ENCODE data around the gene HORMAD2.

Gene HORMAD2

GRCh38 chr22:30167296-30167695 is 87.0 kb downstream of the HORMAD2 start:
- no peak overlapping the region for H2AFZ ChIP-seq (ENCODE audit: low read length)
- no peak overlapping the region for H3K14ac ChIP-seq (ENCODE audit: low read length)
- H3K79me1 ChIP-seq (ENCODE audit: low read depth, low read length) = no peaks in the 10 kb centered on the region
- no peak overlapping the region for H2BK15ac ChIP-seq (ENCODE audit: low read length)
- H2AK5ac ChIP-seq (ENCODE audit: low read depth, low read length) = no peak overlapping the region
- no peak overlapping the region for H3K18ac ChIP-seq (ENCODE audit: low read length)
- H3K27ac ChIP-seq (replicated peaks; ENCODE audit: low read length) = no peak overlapping the region
- H3K4me2 ChIP-seq (ENCODE audit: insufficient read depth, low read length, poor library complexity, severe bottlenecking) = no peak overlapping the region
- no peaks in the 10 kb centered on the region for H3K36me3 ChIP-seq (replicated peaks in 1 of 2; ENCODE audit: control insufficient read depth in 2 of 2, insufficient read depth in 2 of 2, low read length in 2 of 2)
- no CpG with 5 or more reads among the region's 2 CpGs for WGBS, 2 donors (ENCODE audit: extremely low coverage in 2 of 2, insufficient read length in 2 of 2, insufficient replicate concordance in 1 of 2)
- H4K8ac ChIP-seq (ENCODE audit: low read depth, low read length) = no peak overlapping the region
- H2BK120ac ChIP-seq (ENCODE audit: low read depth, low read length) = no peak overlapping the region
- DNase-seq (ENCODE audit: low spot score) = no peak
- H2BK12ac ChIP-seq (ENCODE audit: low read length) = no peak overlapping the region
- no peak overlapping the region for H3K23ac ChIP-seq (ENCODE audit: low read depth, low read length, poor library complexity)
- no peaks in the 10 kb centered on the region for H3K4me1 ChIP-seq (ENCODE audit: control insufficient read depth in 2 of 2, insufficient read depth in 1 of 2, low read depth in 1 of 2, low read length in 2 of 2)
- no peaks in the 10 kb centered on the region for H3K9me3 ChIP-seq (replicated peaks in 1 of 2; ENCODE audit: control insufficient read depth in 2 of 2, insufficient read depth in 1 of 2, low read depth in 1 of 2, low read length in 2 of 2)
- peaks cover 0 to 37% (median 0%) of the 10 kb centered on the region in 3 experiments for H3K27me3 ChIP-seq (ENCODE audit: control insufficient read depth in 3 of 3, insufficient read depth in 3 of 3, low read depth in 1 of 3, low read length in 3 of 3)
- H2BK5ac ChIP-seq (ENCODE audit: low read length) = no peak overlapping the region
- H4K91ac ChIP-seq (ENCODE audit: low read depth, low read length, poor library complexity) = no peak overlapping the region
- H3K4me3 ChIP-seq (ENCODE audit: low read length in 2 of 2) = no peak overlapping the region
- H3K9ac ChIP-seq (ENCODE audit: low read depth, low read length, poor library complexity) = no peak overlapping the region
- no peak overlapping the region for H3K4ac ChIP-seq (ENCODE audit: low read length)

DNA sequence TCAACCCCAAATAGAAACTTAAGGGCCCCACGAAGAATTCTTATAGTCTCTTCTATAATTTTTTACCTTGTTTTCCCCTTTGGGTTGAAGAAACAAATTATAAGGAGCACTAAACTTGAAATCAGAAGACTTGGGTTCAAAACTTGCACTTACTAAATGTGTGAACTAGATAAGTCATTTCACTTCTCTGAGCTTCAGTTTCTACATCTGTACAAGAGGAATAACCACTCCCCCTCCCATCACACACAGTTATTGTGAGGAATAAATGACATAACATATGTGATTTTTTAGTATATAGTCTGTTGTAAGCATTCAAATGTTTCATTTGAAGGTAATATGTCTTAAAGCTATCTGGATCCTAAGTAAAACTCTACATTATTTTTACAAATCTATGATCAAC is 87.5 kb downstream of the HORMAD2 start:
- DNase-seq (ENCODE audit: low spot score) = no peak
- no peak overlapping the region for H2AK5ac ChIP-seq (ENCODE audit: low read depth, low read length)
- no peaks in the 10 kb centered on the region for H3K4me1 ChIP-seq (ENCODE audit: control insufficient read depth in 2 of 2, insufficient read depth in 1 of 2, low read depth in 1 of 2, low read length in 2 of 2)
- no peak overlapping the region for H4K8ac ChIP-seq (ENCODE audit: low read depth, low read length)
- H3K4me2 ChIP-seq (ENCODE audit: insufficient read depth, low read length, poor library complexity, severe bottlenecking) = no peak overlapping the region
- no CpG with 5 or more reads among the region's 1 CpG for WGBS, 2 donors (ENCODE audit: extremely low coverage in 2 of 2, insufficient read length in 2 of 2, insufficient replicate concordance in 1 of 2)
- no peak overlapping the region for H2BK120ac ChIP-seq (ENCODE audit: low read depth, low read length)
- no peak overlapping the region for H3K14ac ChIP-seq (ENCODE audit: low read length)
- H3K4ac ChIP-seq (ENCODE audit: low read length) = no peak overlapping the region
- no peak overlapping the region for H3K23ac ChIP-seq (ENCODE audit: low read depth, low read length, poor library complexity)
- H3K4me3 ChIP-seq (ENCODE audit: low read length in 2 of 2) = no peak overlapping the region
- peaks cover 0 to 37% (median 0%) of the 10 kb centered on the region in 3 experiments for H3K27me3 ChIP-seq (ENCODE audit: control insufficient read depth in 3 of 3, insufficient read depth in 3 of 3, low read depth in 1 of 3, low read length in 3 of 3)
- no peak overlapping the region for H2BK15ac ChIP-seq (ENCODE audit: low read length)
- no peak overlapping the region for H2BK12ac ChIP-seq (ENCODE audit: low read length)
- no peak overlapping the region for H4K91ac ChIP-seq (ENCODE audit: low read depth, low read length, poor library complexity)
- no peak overlapping the region for H3K9ac ChIP-seq (ENCODE audit: low read depth, low read length, poor library complexity)
- no peak overlapping the region for H3K27ac ChIP-seq (replicated peaks; ENCODE audit: low read length)
- no peaks in the 10 kb centered on the region for H3K36me3 ChIP-seq (replicated peaks in 1 of 2; ENCODE audit: control insufficient read depth in 2 of 2, insufficient read depth in 2 of 2, low read length in 2 of 2)
- H3K9me3 ChIP-seq (replicated peaks in 1 of 2; ENCODE audit: control insufficient read depth in 2 of 2, insufficient read depth in 1 of 2, low read depth in 1 of 2, low read length in 2 of 2) = no peaks in the 10 kb centered on the region
- no peak overlapping the region for H2AFZ ChIP-seq (ENCODE audit: low read length)
- H3K79me1 ChIP-seq (ENCODE audit: low read depth, low read length) = no peaks in the 10 kb centered on the region
- no peak overlapping the region for H3K18ac ChIP-seq (ENCODE audit: low read length)
- H2BK5ac ChIP-seq (ENCODE audit: low read length) = no peak overlapping the region

GRCh38 chr22:30169002-30169401 is 88.7 kb downstream of the HORMAD2 start:
- Histone ChIP-seq H3K27me3 (ENCODE audit: control insufficient read depth in 3 of 3, insufficient read depth in 3 of 3, low read depth in 1 of 3, low read length in 3 of 3) (peaks cover 0 to 43% (median 0%) of the 10 kb centered on the region in 3 experiments), H3K14ac (ENCODE audit: low read length) (no peak overlapping the region), H3K36me3 (replicated peaks in 1 of 2; ENCODE audit: control insufficient read depth in 2 of 2, insufficient read depth in 2 of 2, low read length in 2 of 2) (no peaks in the 10 kb centered on the region), H3K4ac (ENCODE audit: low read length) (no peak overlapping the region), H2BK5ac (ENCODE audit: low read length) (no peak overlapping the region), H2BK15ac (ENCODE audit: low read length) (no peak overlapping the region), H3K79me1 (ENCODE audit: low read depth, low read length) (no peaks in the 10 kb centered on the region), H2BK120ac (ENCODE audit: low read depth, low read length) (no peak overlapping the region), H3K4me3 (ENCODE audit: low read length in 2 of 2) (no peak overlapping the region), H4K8ac (ENCODE audit: low read depth, low read length) (no peak overlapping the region), H2AK5ac (ENCODE audit: low read depth, low read length) (no peak overlapping the region), H3K9me3 (replicated peaks in 1 of 2; ENCODE audit: control insufficient read depth in 2 of 2, insufficient read depth in 1 of 2, low read depth in 1 of 2, low read length in 2 of 2) (no peaks in the 10 kb centered on the region), H3K23ac (ENCODE audit: low read depth, low read length, poor library complexity) (no peak overlapping the region), H3K4me2 (ENCODE audit: insufficient read depth, low read length, poor library complexity, severe bottlenecking) (no peak overlapping the region), H3K27ac (replicated peaks; ENCODE audit: low read length) (no peak overlapping the region), H4K91ac (ENCODE audit: low read depth, low read length, poor library complexity) (no peak overlapping the region), H2AFZ (ENCODE audit: low read length) (no peak overlapping the region), H3K18ac (ENCODE audit: low read length) (no peak overlapping the region), H2BK12ac (ENCODE audit: low read length) (no peak overlapping the region), H3K9ac (ENCODE audit: low read depth, low read length, poor library complexity) (no peak overlapping the region), H3K4me1 (ENCODE audit: control insufficient read depth in 2 of 2, insufficient read depth in 1 of 2, low read depth in 1 of 2, low read length in 2 of 2) (no peaks in the 10 kb centered on the region)
- DNase-seq (ENCODE audit: low spot score) = no peak
- no CpG with 5 or more reads among the region's 1 CpG for WGBS, 2 donors (ENCODE audit: extremely low coverage in 2 of 2, insufficient read length in 2 of 2, insufficient replicate concordance in 1 of 2)

DNA sequence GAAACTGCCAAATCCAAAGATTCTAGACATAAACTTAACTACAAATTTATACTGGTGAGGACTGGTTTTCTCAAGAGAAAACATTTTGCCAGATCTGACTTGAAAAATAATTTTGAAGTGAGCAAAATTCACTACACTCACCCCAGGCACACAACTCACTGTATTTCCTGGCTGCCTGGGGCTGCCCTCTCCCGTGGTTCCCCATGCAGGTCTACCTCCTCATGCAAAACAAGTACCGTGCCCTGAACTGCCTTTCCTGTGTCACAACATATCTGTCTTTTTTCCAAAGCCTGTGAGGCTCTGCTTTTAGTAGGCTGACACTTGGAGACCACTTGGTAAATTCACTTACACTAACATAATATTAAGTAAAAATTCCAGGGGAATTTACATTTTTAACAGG is 89.9 kb downstream of the HORMAD2 start:
- H3K4me1 ChIP-seq (ENCODE audit: control insufficient read depth in 2 of 2, insufficient read depth in 1 of 2, low read depth in 1 of 2, low read length in 2 of 2) = no peaks in the 10 kb centered on the region
- WGBS, 2 donors (ENCODE audit: extremely low coverage in 2 of 2, insufficient read length in 2 of 2, insufficient replicate concordance in 1 of 2) = no CpG with 5 or more reads among the region's 2 CpGs
- no peak overlapping the region for H3K4me2 ChIP-seq (ENCODE audit: insufficient read depth, low read length, poor library complexity, severe bottlenecking)
- H4K8ac ChIP-seq (ENCODE audit: low read depth, low read length) = no peak overlapping the region
- no peak overlapping the region for H3K4ac ChIP-seq (ENCODE audit: low read length)
- no peak overlapping the region for H3K14ac ChIP-seq (ENCODE audit: low read length)
- H3K4me3 ChIP-seq (ENCODE audit: low read length in 2 of 2) = no peak overlapping the region
- H3K79me1 ChIP-seq (ENCODE audit: low read depth, low read length) = no peaks in the 10 kb centered on the region
- H3K27me3 ChIP-seq (ENCODE audit: control insufficient read depth in 3 of 3, insufficient read depth in 3 of 3, low read depth in 1 of 3, low read length in 3 of 3) = peaks cover 0 to 43% (median 0%) of the 10 kb centered on the region in 3 experiments
- no peak overlapping the region for H3K27ac ChIP-seq (replicated peaks; ENCODE audit: low read length)
- no peak overlapping the region for H3K23ac ChIP-seq (ENCODE audit: low read depth, low read length, poor library complexity)
- H3K9me3 ChIP-seq (replicated peaks in 1 of 2; ENCODE audit: control insufficient read depth in 2 of 2, insufficient read depth in 1 of 2, low read depth in 1 of 2, low read length in 2 of 2) = no peaks in the 10 kb centered on the region
- H2AFZ ChIP-seq (ENCODE audit: low read length) = no peak overlapping the region
- H3K9ac ChIP-seq (ENCODE audit: low read depth, low read length, poor library complexity) = no peak overlapping the region
- H3K18ac ChIP-seq (ENCODE audit: low read length) = no peak overlapping the region
- no peak overlapping the region for H2BK12ac ChIP-seq (ENCODE audit: low read length)
- no peak overlapping the region for H4K91ac ChIP-seq (ENCODE audit: low read depth, low read length, poor library complexity)
- no peak overlapping the region for H2BK15ac ChIP-seq (ENCODE audit: low read length)
- no peaks in the 10 kb centered on the region for H3K36me3 ChIP-seq (replicated peaks in 1 of 2; ENCODE audit: control insufficient read depth in 2 of 2, insufficient read depth in 2 of 2, low read length in 2 of 2)
- no peak for DNase-seq (ENCODE audit: low spot score)
- no peak overlapping the region for H2BK120ac ChIP-seq (ENCODE audit: low read depth, low read length)
- no peak overlapping the region for H2AK5ac ChIP-seq (ENCODE audit: low read depth, low read length)
- no peak overlapping the region for H2BK5ac ChIP-seq (ENCODE audit: low read length)
